ENCODE data around the gene SLA2.
"Not testable (repeated sequence)": the region's sequence is repeated elsewhere in the genome, so short reads cannot be mapped to it uniquely, and the experiment has no call there.

Gene SLA2

DNA sequence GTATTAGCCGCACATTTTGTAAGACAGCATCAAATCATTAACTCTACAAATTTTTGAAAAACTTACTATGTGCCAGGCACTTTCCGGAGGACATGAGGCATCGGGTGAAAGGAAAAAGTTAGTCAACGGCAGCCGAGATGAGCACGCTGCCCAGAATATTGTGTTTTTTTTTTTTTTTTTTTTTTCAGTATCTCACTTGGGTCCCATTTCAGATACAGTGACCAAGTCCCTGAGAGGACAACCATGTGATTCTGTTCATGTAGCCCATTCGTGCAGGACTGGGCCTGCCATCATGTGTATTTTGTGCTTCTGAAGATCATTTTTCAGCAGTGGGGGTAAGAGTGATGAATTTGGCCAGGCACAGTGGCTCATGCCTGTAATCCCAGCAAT is 1.3 kb downstream of the SLA2 start:
- DNase-seq, result no peak

DNA sequence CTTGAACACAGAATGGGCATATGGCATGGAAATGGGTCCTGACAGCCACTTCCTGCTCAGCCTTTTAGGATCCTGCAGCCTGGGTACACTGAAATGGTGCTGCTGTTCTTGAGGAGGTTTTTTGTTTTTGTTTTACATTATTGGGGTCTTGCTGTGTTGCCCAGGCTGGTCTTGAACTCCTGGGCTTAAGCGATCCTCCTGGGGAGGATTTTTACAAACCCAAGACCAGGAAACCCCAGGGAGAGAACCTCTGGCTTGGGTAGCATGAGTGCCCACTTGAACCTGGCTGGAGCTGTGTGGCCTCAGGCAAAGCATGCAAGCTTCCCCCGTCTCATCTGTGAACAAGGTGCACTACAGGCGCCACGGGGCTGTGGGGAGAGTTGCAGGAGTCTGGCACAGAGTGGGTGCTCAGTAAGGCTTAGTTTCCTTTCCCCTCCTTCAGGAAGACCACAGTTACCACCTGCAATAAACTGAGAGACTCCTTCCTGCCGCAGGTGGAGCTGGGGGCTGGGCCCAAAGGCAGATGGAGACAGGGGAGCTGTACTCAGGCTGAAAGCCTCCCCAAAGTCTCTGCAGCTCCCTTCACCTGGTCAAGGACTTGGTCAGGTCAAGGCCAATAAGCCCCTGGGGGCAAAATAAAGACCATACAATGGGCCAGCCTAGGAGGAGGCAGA is 1.8 kb downstream of the SLA2 start:
- DNase-seq, result peak in 2 of 4 experiments; percentile 10 to 13

DNA sequence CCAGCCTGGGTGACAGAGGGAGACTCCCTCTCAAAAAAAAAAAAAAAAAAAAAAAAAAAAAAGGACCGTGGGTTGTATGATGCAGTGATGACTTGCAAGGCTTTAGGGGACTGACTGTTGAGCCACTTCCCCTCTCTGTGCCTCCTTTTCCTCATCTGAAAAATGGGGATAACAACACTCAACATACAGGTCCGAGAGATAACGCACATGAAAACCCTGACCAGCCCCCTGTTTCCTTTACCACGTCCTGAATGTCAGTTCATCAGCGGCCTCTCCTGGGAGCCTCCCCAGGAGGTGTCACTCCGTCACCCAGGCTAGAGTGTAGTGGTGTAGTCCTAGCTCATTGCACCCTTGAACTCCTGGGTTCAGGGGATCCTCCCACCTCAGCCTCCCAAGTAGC is 3.9 kb downstream of the SLA2 start:
- DNase-seq, result no peak

DNA sequence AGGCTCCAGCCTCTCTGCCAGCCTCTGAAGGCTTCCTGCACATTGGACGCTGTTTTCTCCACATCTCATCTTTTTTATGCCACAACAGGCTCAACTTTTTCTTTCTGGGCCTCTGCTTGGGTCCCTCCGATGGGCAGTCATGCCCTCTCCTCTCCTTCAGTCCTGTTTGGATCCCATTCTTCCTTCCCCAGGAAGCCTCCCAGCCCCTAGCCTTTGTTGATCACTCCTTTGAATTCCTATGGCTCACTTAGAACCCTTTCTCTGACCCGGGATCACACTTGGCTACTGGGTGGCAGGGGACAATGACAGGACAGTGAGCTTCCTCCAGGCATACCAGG is 4.5 kb downstream of the SLA2 start:
- DNase-seq, result no peak

DNA sequence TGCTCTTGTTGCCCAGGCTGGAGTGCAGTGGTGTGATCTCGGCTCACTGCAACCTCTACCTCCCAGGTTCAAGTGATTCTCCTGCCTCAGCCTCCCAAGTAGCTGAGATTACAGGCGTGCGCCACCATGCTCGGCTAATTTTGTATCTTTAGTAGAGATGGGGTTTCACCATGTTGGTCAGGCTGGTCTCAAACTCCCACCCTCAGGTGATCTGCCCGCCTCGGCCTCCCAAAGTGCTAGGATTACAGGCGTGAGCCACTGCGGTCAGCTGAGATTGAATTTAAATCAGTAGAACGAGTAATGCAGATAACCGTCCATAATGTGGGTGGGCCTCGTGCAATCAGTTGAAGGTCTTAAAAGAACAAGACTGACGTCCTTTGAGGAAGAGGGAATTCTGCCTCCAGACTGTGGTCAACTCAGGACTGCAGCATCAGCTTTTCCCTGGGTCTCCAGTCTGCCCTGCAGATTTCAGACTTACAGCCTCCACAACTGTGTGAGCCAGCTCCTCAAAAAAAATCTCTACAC is 7.1 kb downstream of the SLA2 start:
- DNase-seq, result not testable (repeated sequence)

DNA sequence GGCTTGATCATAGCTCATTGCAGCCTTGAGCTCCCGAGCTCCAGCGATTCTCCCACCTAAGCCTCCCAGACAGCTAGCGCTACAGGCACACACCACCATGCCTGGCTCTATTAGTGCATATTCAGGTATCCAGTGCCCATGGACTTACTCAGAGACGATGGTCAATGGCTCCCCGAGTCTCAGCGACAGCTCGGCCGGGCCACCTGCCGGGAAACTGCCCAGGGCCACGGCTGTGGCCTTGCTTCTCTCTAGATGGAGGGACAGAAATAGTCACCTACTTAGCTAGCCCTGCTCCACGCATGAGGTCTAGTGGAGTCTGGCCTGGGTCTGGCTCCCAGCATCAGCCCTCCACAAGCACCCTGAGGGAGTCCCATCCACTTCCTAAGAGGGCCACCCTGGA is 11.7 kb downstream of the SLA2 start:
- DNase-seq, result no peak

DNA sequence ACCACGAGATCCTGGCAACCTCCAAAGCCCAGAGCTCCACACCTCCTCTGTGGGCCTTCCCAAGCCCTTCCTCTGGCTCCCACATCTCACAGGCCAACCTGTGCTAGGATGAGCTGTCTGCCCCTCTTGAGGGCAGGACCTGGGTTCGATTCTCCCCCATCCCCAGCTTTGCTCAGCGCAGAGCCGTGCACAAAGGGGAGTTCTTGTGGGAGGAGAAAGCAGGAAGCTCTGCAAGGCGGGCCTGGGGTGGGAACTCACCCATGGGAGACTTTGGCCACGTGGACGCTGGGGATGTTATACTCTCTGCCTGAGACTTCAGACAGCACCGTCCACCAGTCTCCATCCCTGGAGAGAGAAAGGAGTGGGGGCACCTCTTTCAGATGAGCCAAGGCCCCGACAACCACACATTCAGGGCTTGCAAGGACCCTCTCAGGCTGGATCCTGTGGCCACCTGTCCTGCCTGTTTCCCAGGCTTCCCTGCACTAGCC is 12.7 kb downstream of the SLA2 start:
- DNase-seq, result no peak

DNA sequence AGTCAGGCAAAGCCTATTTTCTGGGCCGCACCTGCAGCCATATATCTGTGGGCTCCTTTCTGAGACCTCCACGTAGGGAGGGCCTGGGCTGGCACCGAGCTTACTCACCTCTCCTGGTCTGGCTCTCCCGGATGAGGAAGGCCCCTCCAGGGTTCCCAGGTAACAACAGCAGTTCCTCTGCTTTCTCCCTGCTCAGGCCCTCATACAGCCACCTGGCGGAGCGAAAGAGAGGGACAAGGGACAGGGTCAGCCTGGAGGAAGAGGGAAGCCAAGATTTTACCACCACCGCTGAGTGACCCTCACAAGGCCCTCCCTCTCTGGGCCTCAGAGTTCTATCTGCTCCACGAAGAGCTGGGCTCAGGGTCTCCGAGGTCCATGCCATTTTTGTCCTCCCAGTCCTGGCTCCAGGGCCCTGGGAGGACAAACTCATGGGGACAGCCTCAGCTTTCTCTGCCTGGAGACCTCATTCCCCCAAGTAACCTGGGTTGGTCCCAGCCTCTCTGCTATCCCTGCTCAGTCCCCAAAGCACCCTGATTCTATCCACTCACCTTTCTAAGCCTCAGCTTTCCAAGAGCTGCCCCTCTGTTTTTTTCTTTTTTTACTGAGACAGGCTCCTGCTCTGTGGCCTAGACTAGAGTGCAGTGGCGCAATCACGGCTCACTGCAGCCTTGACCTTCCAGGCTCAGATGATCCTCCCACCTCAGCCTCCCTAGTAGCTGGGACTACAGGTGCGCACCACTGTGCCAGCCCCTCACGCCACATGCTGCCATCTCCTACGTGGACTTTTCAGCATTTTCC is 13.3 kb downstream of the SLA2 start:
- no peak for DNase-seq

DNA sequence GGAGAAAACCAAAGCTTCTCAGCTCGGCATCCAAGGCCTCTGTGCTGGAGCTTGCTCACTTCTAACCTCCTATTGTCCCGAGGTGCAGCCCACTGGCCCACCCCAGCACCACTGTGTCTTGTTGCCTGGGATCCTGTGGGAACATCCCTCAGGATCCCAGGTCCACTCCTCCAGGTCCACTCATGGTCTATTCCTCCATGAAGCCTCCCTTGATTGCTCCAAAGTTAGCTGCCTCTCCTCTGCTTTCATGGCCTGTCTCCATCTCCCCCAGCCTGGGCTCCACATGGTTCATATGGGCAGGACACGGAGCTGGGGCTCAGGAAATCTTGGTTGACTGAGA is 13.9 kb downstream of the SLA2 start:
- DNase-seq, result no peak

DNA sequence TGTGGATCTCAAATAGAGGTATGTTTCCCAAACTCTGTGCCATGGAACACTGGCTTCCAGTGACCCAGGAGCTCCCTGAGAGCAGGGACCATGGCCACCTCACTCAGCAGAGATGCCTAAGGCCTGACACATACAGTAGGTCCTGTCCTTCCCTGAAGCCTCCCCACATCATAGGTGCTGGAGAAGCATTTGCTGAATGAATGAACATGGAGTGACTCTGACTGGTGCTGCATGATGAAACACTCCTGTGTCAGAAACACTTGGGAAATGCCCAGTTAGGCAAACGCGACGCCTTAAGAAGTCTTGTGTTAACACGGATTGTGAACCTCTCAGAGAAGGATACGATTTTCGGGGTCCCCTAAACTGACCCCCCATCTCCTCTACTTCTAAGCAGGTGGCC is 14.3 kb downstream of the SLA2 start:
- DNase-seq, result no peak

DNA sequence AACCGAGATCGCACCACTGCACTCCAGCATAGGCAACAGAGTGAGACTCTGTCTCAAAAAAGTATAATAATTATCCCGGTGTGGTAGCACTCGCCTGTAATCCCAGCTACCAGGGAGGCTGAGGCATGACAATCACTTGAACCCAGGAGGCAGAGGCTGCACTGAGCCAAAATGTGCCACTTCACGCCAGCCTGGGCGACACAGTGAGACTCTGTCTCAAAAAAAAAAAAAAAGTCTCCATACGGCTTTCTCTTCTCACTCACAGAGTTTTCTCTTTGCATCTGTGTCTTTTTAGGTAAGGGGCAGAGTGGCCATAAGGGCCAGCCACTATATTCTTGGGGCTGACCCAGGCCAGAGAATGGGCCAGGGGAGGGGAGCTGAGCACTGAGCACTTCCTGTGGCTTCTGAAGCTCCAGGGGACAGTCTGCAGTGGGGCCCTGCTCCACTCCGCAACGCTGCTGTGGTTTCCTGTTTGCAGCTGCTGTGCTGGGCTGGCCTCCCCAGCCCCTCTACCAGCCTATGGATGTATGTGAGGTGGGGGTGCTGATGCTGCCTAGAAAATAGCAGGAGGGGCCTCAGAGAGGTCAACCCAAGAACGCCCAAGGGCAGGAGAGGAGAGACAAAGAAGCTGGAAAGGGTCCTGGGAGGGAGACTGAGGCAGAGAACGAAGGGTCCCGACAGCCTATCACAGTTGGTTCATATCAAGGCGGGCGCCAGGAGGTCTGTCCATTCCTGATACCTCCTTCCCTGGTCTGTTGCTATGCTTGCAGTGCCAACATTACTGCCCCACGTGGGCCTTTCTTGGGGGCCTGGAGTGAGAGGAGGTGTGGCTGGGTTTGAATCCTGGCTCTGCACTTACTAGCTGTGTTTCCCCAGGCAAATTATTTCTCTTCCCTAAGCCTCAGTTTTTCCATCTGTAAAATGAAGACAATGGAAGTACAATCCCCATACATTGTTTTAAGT is 16.0 kb downstream of the SLA2 start:
- DNase-seq, result peak in 2 of 4 experiments; percentile 12 to 14

DNA sequence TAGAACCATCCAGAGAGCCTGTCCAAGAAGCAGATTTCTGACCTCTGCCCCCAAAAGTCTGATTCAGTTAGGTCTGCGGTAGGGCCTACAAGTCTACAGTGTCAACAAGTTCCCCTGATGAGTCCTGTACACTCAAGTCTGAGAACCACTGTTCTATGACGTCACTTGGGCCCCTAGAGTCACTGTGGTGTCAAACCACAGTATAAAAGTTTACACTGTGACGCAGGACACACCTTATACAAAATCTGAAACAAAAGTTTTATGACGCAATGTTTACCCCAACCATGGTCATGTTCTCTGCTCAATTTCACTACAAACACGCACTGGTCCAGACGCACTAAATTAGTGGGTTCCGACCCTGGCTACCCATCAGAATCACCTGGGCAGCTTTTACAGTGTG is 17.9 kb downstream of the SLA2 start:
- no peak for DNase-seq

DNA sequence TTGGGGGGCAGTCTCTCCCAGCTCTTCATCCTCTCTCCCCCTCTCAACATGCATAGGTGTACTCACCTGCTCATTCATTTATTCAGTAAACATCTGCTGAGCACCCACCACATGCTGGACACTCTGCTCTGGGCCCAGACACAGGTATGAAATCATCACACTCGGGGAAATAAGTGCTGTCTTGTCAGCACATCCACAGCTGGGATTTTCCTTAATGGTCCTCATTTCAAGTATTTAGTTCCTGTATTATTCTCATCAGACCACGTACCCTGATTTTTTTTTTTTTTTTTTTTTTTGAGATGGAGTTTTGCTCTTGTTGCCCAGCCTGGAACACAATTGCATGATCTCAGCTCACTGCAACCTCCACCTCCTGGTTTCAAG is 21.1 kb downstream of the SLA2 start:
- DNase-seq, result no peak

DNA sequence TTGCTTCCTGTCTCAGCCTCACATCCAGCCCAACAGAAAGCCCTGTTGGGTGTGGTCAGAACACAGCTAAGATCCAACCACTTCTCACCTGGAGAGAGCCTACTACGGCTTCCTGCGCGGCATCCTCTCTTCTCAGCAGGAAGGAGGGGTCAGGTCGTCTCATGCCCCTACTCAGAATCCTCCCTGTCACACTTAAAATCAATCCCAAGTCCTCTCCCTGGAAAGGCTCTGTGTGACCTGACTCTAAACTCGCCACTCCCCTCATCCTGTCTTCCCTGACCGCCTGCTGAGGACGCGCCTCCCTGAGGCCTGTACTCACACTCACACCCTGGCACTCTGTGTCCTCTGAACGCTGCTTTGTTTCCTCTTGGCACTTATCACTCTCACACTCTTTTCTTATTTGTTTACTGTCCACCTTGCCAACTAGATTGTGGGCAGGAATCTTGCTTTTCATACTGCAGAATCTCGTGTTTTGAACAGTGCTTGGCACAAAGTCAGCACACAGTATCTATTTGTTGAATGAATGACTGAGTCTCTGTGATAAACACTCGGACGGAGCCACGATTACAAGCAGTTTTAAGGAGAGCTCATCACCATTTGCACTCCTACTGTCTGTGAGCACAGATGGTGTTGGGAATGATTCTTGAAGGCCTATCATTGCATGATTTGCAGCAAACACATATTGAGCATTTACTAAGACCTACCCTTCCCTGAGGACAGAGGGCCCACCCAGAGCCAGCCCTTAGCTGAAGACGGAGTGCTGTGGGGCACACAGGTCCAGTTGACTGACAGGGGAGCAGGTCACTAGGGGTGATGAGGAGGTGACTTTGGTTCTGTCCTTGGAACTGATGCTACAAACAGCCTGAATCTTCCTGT is 21.7 kb downstream of the SLA2 start:
- DNase-seq, result no peak

DNA sequence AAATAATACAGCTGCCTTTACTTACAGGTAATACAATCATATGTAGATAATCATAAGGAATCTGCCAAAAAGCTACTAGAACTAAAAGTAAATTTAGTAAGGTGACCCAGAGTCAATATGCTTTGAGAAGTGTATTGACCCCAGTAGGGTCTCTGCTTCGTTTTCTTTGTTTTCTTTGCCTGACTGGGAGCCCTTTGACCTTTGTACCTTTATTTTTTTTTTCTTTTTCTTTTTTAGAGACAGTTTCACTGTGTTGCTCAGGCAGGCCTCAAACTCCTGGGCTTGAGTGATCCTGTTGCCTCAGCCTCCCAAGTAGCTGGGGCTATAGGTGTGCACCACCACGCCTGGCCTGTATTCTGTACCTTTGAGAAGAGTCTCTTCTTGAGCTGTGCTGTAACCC is 22.6 kb downstream of the SLA2 start:
- DNase-seq, result no peak

DNA sequence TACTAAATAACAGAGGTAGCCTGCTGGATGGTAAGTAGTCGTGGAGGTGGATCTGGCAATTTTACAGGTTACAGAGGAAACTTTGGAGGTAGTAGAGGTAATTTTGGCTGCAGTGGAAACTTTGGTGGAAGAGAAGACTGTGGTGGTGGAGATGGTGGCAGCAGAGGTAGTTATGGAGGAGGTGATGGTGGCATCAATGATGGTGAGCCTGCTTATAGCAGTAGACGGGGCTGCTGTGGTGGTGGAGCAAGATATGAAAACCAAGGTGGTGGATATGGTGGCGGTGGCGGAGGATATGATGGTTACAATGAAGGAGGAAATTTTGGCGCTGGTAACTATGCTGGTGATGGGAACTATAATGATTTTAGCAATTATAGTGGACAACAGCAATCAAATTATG is 25.1 kb downstream of the SLA2 start:
- no peak for DNase-seq

DNA sequence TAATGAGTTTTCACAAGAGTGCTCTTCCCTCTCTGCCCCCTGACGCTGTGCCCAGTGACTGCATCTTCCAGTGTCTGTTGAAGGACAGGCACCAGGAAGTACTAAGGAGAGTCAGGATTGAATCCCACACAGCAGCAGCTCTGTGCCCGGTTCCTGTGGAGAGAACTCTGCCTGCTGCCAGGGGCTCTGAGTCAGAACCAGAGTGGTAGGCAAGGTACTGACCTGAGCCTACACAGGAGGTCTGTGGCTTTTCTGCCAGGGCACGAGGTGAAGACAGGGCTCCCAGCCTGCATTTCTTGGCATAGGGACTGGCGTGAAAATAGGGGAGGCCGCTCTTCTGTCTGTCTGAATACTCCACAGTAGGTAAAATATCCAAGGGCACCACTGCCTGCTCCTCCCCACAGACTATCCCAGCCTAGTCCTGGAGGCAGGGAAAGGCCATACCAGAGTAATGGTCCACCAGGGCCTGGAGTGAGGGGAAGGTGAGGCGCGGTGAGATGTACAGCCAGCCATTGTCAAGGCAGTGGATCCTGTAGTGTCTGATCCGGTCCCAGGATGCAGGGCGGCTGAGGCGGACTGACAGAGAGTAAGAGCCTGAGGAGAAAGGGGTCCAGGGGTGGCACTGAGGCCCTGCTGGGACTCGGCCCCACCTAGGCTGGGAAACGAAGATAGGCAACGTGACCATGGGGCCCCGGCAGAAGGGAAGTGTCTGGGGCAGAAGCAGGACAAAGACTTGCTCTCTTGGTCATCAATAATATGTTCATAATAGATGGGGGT is 31.0 kb downstream of the SLA2 start:
- DNase-seq, result no peak

DNA sequence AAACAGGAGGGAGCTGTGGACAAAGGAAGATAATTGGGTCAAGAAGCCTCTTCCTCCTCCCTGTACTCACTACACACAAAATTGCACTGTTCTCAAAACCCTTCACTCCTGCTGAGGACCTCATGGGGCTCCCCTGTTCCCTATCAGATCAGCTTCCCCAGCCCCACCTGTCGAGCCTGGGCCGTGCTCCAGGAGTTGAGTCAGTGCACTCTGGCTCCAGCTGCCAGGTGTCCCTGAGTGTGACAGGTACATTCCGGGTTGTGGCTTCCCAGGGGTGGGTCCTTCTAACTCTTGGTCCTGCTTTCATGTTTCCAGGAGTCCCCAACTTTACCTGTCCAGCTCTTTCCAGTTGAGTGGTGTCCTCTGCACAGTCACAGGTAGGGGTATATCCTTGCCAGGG is 32.0 kb downstream of the SLA2 start:
- DNase-seq, result no peak

DNA sequence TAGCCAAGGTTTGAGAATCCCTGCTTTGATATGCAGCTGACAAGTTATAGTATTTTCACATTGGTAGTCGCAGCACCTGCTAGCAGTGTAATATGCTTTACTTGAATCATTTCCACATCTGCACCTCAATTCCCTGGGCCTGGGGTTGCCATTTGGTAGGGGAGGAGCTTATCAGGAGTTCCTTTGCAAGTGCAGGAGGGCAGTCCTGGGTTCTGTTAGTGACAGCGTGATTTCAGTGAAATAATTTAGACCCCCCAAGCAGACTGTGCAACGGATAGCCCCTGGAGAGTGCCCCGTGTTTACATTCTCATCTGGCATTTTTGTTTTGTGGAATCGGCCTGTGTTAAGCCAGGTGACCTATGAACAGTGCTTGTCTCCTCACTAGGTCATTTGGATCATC is 34.4 kb downstream of the SLA2 start:
- no peak for DNase-seq

DNA sequence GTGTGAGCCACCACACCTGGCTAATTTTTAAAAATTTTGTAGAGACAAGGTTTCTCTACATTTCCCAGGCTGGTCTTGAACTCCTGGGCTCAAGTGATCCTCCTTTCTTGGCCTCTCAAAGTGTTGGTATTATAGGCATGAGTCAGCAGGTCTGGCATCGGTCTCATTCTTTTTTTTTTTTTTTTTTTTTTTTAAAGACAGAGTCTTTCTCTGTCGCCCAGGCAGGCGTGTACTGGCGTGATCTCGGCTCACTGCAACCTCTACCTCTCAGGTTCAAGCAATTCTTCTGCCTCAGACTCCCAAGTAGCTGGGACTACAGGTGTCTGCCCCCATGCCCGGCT is 37.6 kb downstream of the SLA2 start:
- not testable (repeated sequence) for DNase-seq

DNA sequence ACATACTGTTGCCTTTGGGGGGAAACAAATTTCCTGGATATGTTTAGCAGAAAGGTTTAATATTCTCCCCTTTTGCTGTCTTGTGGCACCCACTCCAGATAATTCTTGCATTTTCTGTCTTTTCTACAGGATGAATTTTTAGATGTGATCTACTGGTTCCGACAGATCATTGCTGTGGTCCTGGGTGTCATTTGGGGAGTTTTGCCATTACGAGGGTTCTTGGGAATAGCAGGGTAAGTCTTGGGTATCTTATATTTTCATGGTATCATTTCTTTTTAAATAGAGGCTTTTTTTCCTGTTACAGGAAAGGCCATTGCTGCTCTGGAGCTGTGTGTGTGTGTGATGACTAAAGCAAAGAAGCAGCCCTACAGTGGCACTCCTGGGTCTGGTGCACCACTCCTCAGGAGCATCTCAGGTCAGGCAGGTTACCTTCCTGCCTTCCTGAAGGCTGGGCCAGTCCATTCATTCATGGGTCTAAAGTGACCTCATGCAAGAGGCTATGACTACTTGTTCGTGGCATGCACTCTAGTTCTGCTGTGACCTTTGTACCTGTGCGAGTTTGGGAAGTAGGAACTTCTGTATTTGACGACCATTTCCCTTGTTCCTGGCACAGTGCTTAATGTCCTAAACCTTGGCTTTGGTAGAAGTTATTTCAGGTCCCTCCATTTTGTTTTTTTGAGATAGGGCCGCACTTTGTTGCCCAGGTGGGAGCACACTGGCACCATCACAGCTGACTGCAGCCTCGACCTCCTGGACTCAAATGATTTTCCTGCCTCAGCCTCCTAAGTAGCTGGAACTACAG is 38.2 kb downstream of the SLA2 start:
- no peak for DNase-seq

Data from activated CD4-positive, CD25-positive, alpha-beta regulatory T cell (primary cell).